ENCODE results near the gene DCAF17. TPM values are rescaled to one million over a fixed set of nuclear protein-coding genes. Genes with fewer than 3 reads are reported as not detected.

Gene DCAF17
- total and polyA plus RNA-seq, 8 donors = 1.2 to 33.9 (median 12.0) TPM

GRCh38 chr2:171482308-171482707 lies 48.3 kb downstream of the DCAF17 start:
- no peaks in the 10 kb centered on the region for H3K4me1 ChIP-seq
- H3K27ac ChIP-seq = no peak overlapping the region
- H3K27me3 ChIP-seq = no peaks in the 10 kb centered on the region

DNA sequence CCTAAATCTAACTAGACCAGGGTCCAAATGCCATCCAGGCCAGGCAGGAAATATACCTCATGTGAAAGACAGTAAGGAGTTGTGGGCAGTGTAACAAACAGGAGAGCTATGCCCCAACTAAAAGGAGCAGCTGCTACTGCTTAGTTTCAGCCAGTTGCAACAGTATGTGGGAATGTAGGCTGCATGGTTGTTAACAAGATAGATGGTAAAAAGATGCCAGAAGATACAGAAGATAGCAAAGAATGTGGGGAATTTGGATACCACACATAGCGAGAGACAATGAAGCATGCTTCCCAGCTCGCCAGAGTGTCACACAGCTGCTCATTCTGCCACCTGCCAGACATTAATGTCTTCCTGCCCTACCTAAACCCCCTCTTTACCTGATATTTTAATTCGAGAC lies 48.9 kb downstream of the DCAF17 start:
- H3K4me3 ChIP-seq = no peak overlapping the region
- no peaks in the 10 kb centered on the region for H3K9me3 ChIP-seq
- H3K36me3 ChIP-seq = peaks cover 0 to 50% (median 29%) of the 10 kb centered on the region in 4 donors
- TF ChIP-seq POLR2A (IDR thresholded peaks at IDR 0.05) = no peak
- TF ChIP-seq POLR2AphosphoS5 (IDR thresholded peaks at IDR 0.05) = no peak
- TF ChIP-seq EP300 (IDR thresholded peaks at IDR 0.05) = no peak
- TF ChIP-seq, protein P1, sequence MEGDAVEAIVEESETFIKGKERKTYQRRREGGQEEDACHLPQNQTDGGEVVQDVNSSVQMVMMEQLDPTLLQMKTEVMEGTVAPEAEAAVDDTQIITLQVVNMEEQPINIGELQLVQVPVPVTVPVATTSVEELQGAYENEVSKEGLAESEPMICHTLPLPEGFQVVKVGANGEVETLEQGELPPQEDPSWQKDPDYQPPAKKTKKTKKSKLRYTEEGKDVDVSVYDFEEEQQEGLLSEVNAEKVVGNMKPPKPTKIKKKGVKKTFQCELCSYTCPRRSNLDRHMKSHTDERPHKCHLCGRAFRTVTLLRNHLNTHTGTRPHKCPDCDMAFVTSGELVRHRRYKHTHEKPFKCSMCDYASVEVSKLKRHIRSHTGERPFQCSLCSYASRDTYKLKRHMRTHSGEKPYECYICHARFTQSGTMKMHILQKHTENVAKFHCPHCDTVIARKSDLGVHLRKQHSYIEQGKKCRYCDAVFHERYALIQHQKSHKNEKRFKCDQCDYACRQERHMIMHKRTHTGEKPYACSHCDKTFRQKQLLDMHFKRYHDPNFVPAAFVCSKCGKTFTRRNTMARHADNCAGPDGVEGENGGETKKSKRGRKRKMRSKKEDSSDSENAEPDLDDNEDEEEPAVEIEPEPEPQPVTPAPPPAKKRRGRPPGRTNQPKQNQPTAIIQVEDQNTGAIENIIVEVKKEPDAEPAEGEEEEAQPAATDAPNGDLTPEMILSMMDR (IDR thresholded peaks at IDR 0.05) = no peak
- intact Hi-C loops (cut with DNase I; ENCODE audit: low total_unique reads) = no loop called here
- DNase-seq = no peak
- H3K27ac ChIP-seq = no peak overlapping the region
- H3K4me1 ChIP-seq = no peaks in the 10 kb centered on the region
- no peaks in the 10 kb centered on the region for H3K27me3 ChIP-seq
- 88 to 99% (median 93%) methylated on average over 3 of the region's 3 CpGs for WGBS, 5 donors

More at GRCh38 chr2:171482308-171482707, 48.3 kb downstream of the DCAF17 start:
- TF ChIP-seq, protein P1 (IDR thresholded peaks at IDR 0.05) = no peak
- no peak for TF ChIP-seq EP300 (IDR thresholded peaks at IDR 0.05)
- no peak for DNase-seq
- intact Hi-C loops (cut with DNase I; ENCODE audit: low total_unique reads) = no loop called here
- Histone ChIP-seq H3K4me3 (no peak overlapping the region), H3K36me3 (peaks cover 0 to 54% (median 34%) of the 10 kb centered on the region in 4 donors), H3K9me3 (no peaks in the 10 kb centered on the region)

- Histone ChIP-seq H3K27me3 (no peaks in the 10 kb centered on the region), H3K36me3 (peaks cover 0 to 50% (median 28%) of the 10 kb centered on the region in 4 donors), H3K9me3 (no peaks in the 10 kb centered on the region), H3K27ac (no peak overlapping the region), H3K4me1 (no peaks in the 10 kb centered on the region), H3K4me3 (no peak overlapping the region)
- TF ChIP-seq, protein P1 (IDR thresholded peaks at IDR 0.05) = no peak
- TF ChIP-seq POLR2A (IDR thresholded peaks at IDR 0.05) (no peak), EP300 (IDR thresholded peaks at IDR 0.05) (no peak), POLR2AphosphoS5 (IDR thresholded peaks at IDR 0.05) (no peak)
- WGBS, 5 donors = 75 to 86% (median 80%) methylated on average over 2 of the region's 2 CpGs
- no peak for DNase-seq
- intact Hi-C loops (cut with DNase I; ENCODE audit: low total_unique reads) = no loop called here
These were observed 49.8 kb downstream of the DCAF17 start for GRCh38 chr2:171483793-171484192.

DNA sequence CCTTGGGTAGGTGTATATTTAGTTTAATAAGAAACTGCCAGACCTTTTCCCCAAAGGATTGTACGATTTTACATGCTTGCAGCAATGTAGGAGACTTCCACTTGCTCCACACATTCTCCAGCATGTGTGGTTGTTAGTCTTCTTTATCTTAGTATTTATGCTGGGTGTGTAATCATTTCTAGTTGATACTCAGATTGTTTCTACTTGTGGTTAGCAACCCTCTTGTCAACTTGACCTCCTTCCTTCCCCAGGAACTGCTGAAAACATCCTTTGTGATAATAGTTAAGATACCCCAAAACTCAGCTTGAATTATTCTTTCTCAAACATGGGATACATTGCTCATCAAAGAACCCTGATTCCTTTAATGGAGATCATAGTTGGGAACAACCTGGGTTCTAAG lies 51.1 kb downstream of the DCAF17 start:
- DNase-seq = peak in 1 of 2 donors; percentile 5
- Histone ChIP-seq H3K4me3 (no peak overlapping the region), H3K4me1 (no peaks in the 10 kb centered on the region), H3K9me3 (no peaks in the 10 kb centered on the region), H3K27me3 (no peaks in the 10 kb centered on the region), H3K27ac (no peak overlapping the region), H3K36me3 (peaks cover 0 to 36% (median 23%) of the 10 kb centered on the region in 4 donors)
- 37 to 70% (median 40%) methylated on average over 1 of the region's 1 CpG for WGBS, 5 donors
- intact Hi-C loops (cut with DNase I; ENCODE audit: low total_unique reads) = no loop called here
- no peak for TF ChIP-seq POLR2A (IDR thresholded peaks at IDR 0.05)
- TF ChIP-seq, protein P1 (IDR thresholded peaks at IDR 0.05) = no peak
